HepG2 (cell line): ENCODE results near the gene SLC7A6OS. TPM values are rescaled to one million over a fixed set of nuclear protein-coding genes. Genes with fewer than 3 reads are reported as not detected.

Experiments used
- CHD4 ChIP-seq: fragments of 200-600 bp; sonication (generic); IDR thresholded peaks from 2 replicates; pipeline ENCODE4 v1.7.0; 2017; ENCODE audit warnings: mild to moderate bottlenecking, low read length, borderline replicate concordance
- ETV5 ChIP-seq: IDR thresholded peaks from 2 replicates; pipeline ENCODE4 v1.6.1; 2018; ENCODE audit warnings: missing biosample characterization, missing genetic modification reagents, inconsistent platforms, borderline replicate concordance
- HNF1B ChIP-seq: sonication (generic); formaldehyde crosslinking; IDR thresholded peaks from 2 replicates; pipeline ENCODE4 v1.5.1; 2020; ENCODE audit warnings: mild to moderate bottlenecking, moderate library complexity, missing genetic modification reagents
- HNRNPUL1 ChIP-seq: fragments of 200-400 bp; formaldehyde crosslinking; IDR thresholded peaks from 2 replicates; pipeline ENCODE4 v1.6.1; 2017; ENCODE audit warnings: low read depth, mild to moderate bottlenecking, low read length, moderate library complexity
- KDM3A ChIP-seq: IDR thresholded peaks from 2 replicates; pipeline ENCODE4 v1.6.1; 2018; ENCODE audit warnings: low read depth, missing compliant biosample characterization
- MNT ChIP-seq: fragments of 450-650 bp; IDR thresholded peaks from 2 replicates; pipeline ENCODE4 v1.6.1; 2016
- NCOA2 ChIP-seq: sonication (generic); formaldehyde crosslinking; IDR thresholded peaks from 2 replicates; pipeline ENCODE4 v1.8.0; 2022; ENCODE audit warnings: inconsistent platforms
- NFATC3 ChIP-seq: sonication (generic); formaldehyde crosslinking; IDR thresholded peaks from 2 replicates; pipeline ENCODE4 v1.5.1; 2020; ENCODE audit warnings: mild to moderate bottlenecking, missing genetic modification reagents
- SOX5 ChIP-seq: IDR thresholded peaks from 2 replicates; pipeline ENCODE4 v1.6.1; 2016; ENCODE audit warnings: borderline replicate concordance
- ZNF768 ChIP-seq: sonication (generic); formaldehyde crosslinking; IDR thresholded peaks from 2 replicates; pipeline ENCODE4 v1.4.0; 2020; ENCODE audit warnings: missing genetic modification reagents
- ZSCAN21 ChIP-seq: sonication (generic); formaldehyde crosslinking; IDR thresholded peaks from 2 replicates; pipeline ENCODE4 v1.8.0; 2022; ENCODE audit warnings: mild to moderate bottlenecking, missing genetic modification reagents, moderate library complexity, borderline replicate concordance
- polyA plus RNA-seq, 8 experiments: library from polyadenylated mRNA; depleted of rRNA in 3 of 8; stranded (reverse) in 7 of 8; unstranded in 1 of 8; fragments of >200 nt; fragmentation: Illumina TruSeq in 4 of 8; extraction: Trizol in 4 of 8; gene quantifications; 2 replicates each; pipeline versions ENCODE4 v1.2.1 to v1.2.3, GENCODE V29; 2011 to 2016; ENCODE audit warnings: low read depth in 4 of 8, missing spikeins in 1 of 8, mixed read lengths in 1 of 8; ENCODE audit not compliant: insufficient read depth in 1 of 8
- total RNA-seq, 5 experiments: library from RNA; depleted of rRNA; stranded (reverse); fragments of >200 nt; fragmentation: Illumina TruSeq; extraction: Trizol; gene quantifications; 2 replicates each; pipeline ENCODE4 v1.2.3, GENCODE V29; 2016; ENCODE audit warnings: low read depth in 1 of 5
- TF ChIP-seq, protein P1 (sequence below): sonication (generic); formaldehyde crosslinking; IDR thresholded peaks from 2 replicates; pipeline ENCODE4 v1.5.1; 2020; ENCODE audit warnings: mild to moderate bottlenecking, missing genetic modification reagents, moderate library complexity
- TF ChIP-seq, protein P2 (sequence below): sonication (generic); formaldehyde crosslinking; IDR thresholded peaks from 2 replicates; pipeline ENCODE4 v1.4.0; 2020; ENCODE audit warnings: missing genetic modification reagents
- TF ChIP-seq, protein P3 (sequence below): sonication (generic); formaldehyde crosslinking; IDR thresholded peaks from 2 replicates; pipeline ENCODE4 v1.9.0; 2021; ENCODE audit warnings: missing genetic modification reagents, mild to moderate bottlenecking, borderline replicate concordance
- TF ChIP-seq, protein P4 (sequence below): sonication (generic); formaldehyde crosslinking; IDR thresholded peaks from 2 replicates; pipeline ENCODE4 v1.8.1; 2023; ENCODE audit warnings: mild to moderate bottlenecking, missing genetic modification reagents

SLC7A6OS gene
- total and polyA plus RNA-seq, 2 of the 13 experiments (the other 11 are each of a cell fraction or from before 2014, with no cell fraction given): 11.2 to 21.5 TPM

DNA sequence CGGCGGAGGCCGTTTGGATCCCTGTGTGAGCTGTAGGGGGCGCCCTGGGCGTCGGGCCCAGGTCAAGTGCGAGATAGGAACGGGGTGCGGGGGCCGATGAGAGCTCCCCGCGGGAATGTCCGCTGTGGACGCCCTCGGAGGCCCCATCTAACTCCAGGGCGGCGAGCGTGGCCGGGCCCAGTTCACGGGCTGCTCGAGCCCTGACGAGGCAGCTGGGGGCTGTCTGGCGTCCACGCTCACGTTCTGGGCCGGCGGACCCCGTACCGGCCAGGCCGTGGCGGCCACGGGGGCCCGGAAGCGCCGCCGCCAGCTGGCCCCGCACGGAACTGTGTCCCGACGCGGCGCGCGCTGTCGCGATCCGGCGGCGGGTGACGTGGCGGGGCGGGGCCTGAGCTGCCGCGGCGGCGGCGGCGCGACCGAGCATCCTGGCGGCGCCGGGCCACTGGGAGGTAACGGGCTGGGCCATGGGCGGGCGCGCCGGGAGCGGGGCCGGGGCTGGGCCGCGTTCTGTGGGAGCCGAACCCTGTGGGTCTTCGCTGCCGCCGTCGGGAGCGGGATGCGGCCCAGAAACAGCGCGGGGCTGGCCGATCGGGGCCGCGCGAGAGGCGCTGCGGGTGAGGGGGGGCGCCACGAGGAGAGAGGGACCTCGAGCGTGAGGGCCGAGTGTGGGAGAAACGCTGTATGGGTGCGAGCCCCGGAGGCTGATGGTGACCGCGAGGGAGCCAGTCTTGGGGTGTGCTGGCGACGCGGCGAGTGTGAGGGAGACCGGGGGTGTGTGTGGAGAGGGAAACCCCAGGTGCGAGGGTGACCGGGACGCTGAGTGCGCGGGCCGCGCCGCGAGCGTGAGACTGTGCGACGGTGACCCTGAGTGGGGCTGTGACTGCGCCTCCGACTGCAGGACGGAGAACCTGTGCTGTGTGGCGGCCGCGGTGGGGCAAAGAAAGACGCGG, 46.3 kb downstream of the SLC7A6OS start, which contains the start of gene SLC7A6 (continued):
- peak; percentile 67 for TF ChIP-seq ZNF768
- peak; percentile 72; the same call in 1 of the 2 replicates for TF ChIP-seq KDM3A (CRISPR knock-in tag)
- peak; percentile 51 for TF ChIP-seq ETV5
- TF ChIP-seq, protein P1, sequence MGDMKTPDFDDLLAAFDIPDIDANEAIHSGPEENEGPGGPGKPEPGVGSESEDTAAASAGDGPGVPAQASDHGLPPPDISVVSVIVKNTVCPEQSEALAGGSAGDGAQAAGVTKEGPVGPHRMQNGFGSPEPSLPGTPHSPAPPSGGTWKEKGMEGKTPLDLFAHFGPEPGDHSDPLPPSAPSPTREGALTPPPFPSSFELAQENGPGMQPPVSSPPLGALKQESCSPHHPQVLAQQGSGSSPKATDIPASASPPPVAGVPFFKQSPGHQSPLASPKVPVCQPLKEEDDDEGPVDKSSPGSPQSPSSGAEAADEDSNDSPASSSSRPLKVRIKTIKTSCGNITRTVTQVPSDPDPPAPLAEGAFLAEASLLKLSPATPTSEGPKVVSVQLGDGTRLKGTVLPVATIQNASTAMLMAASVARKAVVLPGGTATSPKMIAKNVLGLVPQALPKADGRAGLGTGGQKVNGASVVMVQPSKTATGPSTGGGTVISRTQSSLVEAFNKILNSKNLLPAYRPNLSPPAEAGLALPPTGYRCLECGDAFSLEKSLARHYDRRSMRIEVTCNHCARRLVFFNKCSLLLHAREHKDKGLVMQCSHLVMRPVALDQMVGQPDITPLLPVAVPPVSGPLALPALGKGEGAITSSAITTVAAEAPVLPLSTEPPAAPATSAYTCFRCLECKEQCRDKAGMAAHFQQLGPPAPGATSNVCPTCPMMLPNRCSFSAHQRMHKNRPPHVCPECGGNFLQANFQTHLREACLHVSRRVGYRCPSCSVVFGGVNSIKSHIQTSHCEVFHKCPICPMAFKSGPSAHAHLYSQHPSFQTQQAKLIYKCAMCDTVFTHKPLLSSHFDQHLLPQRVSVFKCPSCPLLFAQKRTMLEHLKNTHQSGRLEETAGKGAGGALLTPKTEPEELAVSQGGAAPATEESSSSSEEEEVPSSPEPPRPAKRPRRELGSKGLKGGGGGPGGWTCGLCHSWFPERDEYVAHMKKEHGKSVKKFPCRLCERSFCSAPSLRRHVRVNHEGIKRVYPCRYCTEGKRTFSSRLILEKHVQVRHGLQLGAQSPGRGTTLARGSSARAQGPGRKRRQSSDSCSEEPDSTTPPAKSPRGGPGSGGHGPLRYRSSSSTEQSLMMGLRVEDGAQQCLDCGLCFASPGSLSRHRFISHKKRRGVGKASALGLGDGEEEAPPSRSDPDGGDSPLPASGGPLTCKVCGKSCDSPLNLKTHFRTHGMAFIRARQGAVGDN (CRISPR knock-in tag): peak; percentile 87
- TF ChIP-seq ZSCAN21 (CRISPR knock-in tag): peak; percentile 27; the same call in 1 of the 2 replicates
- peak; percentile 15; the same call in 1 of the 2 replicates for TF ChIP-seq SOX5
- TF ChIP-seq, protein P2, sequence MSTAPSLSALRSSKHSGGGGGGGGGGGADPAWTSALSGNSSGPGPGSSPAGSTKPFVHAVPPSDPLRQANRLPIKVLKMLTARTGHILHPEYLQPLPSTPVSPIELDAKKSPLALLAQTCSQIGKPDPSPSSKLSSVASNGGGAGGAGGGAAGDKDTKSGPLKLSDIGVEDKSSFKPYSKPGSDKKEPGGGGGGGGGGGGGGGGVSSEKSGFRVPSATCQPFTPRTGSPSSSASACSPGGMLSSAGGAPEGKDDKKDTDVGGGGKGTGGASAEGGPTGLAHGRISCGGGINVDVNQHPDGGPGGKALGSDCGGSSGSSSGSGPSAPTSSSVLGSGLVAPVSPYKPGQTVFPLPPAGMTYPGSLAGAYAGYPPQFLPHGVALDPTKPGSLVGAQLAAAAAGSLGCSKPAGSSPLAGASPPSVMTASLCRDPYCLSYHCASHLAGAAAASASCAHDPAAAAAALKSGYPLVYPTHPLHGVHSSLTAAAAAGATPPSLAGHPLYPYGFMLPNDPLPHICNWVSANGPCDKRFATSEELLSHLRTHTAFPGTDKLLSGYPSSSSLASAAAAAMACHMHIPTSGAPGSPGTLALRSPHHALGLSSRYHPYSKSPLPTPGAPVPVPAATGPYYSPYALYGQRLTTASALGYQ (CRISPR knock-in tag): peak; percentile 29; the same call in 1 of the 2 replicates
- no peak; the same call in 1 of the 2 replicates for TF ChIP-seq HNRNPUL1
- TF ChIP-seq NFATC3 (CRISPR knock-in tag): no peak
- TF ChIP-seq MNT: no peak
- TF ChIP-seq, protein P3, sequence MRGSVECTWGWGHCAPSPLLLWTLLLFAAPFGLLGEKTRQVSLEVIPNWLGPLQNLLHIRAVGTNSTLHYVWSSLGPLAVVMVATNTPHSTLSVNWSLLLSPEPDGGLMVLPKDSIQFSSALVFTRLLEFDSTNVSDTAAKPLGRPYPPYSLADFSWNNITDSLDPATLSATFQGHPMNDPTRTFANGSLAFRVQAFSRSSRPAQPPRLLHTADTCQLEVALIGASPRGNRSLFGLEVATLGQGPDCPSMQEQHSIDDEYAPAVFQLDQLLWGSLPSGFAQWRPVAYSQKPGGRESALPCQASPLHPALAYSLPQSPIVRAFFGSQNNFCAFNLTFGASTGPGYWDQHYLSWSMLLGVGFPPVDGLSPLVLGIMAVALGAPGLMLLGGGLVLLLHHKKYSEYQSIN (CRISPR knock-in tag): no peak
- peak; percentile 56; the same call in 1 of the 2 replicates for TF ChIP-seq HNF1B (CRISPR knock-in tag)
- TF ChIP-seq NCOA2 (CRISPR knock-in tag): no peak; the same call in 1 of the 2 replicates
- TF ChIP-seq CHD4: no peak
- TF ChIP-seq, protein P4, sequence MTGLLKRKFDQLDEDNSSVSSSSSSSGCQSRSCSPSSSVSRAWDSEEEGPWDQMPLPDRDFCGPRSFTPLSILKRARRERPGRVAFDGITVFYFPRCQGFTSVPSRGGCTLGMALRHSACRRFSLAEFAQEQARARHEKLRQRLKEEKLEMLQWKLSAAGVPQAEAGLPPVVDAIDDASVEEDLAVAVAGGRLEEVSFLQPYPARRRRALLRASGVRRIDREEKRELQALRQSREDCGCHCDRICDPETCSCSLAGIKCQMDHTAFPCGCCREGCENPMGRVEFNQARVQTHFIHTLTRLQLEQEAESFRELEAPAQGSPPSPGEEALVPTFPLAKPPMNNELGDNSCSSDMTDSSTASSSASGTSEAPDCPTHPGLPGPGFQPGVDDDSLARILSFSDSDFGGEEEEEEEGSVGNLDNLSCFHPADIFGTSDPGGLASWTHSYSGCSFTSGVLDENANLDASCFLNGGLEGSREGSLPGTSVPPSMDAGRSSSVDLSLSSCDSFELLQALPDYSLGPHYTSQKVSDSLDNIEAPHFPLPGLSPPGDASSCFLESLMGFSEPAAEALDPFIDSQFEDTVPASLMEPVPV (CRISPR knock-in tag): no peak; the same call in 1 of the 2 replicates
